ENCODE measurements around the gene OR9G1.

OR9G1 gene

DNA sequence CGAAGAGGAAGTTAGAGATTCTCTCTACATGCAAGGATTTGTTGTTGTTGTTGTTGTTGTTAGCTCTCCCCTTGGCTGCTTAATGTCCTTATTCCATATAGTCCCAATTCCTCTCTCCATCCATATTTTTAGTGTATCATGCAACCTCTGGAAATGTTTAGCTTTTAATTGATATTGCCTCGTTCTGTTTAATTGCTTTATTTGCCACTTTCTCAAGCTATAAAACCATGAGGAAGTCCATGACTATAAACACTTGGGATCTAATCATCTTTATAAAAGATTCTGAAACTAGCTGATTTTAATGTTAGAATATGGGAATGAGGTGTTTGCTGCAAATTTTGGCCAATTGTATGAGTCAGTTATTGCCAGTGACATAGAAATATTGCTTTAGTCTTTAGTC, 5.5 kb upstream of the OR9G1 start:
- Histone ChIP-seq H3K27me3 (no peaks in the 10 kb centered on the region), H3K9me3 (no peaks in the 10 kb centered on the region), H3K36me3 (no peaks in the 10 kb centered on the region), H3K4me1 (no peaks in the 10 kb centered on the region), H3K4me3 (ENCODE audit: low read depth, low read length) (no peak overlapping the region)
- no peak for DNase-seq
- TF ChIP-seq, protein P1, sequence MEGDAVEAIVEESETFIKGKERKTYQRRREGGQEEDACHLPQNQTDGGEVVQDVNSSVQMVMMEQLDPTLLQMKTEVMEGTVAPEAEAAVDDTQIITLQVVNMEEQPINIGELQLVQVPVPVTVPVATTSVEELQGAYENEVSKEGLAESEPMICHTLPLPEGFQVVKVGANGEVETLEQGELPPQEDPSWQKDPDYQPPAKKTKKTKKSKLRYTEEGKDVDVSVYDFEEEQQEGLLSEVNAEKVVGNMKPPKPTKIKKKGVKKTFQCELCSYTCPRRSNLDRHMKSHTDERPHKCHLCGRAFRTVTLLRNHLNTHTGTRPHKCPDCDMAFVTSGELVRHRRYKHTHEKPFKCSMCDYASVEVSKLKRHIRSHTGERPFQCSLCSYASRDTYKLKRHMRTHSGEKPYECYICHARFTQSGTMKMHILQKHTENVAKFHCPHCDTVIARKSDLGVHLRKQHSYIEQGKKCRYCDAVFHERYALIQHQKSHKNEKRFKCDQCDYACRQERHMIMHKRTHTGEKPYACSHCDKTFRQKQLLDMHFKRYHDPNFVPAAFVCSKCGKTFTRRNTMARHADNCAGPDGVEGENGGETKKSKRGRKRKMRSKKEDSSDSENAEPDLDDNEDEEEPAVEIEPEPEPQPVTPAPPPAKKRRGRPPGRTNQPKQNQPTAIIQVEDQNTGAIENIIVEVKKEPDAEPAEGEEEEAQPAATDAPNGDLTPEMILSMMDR (IDR thresholded peaks at IDR 0.05; ENCODE audit: low read depth, low read length) = no peak

GRCh38 chr11:56700242-56700913, 1.5 kb downstream of the OR9G1 start:
- H3K4me1 ChIP-seq = no peaks in the 10 kb centered on the region
- H3K9me3 ChIP-seq = no peaks in the 10 kb centered on the region
- no peaks in the 10 kb centered on the region for H3K36me3 ChIP-seq
- H3K27me3 ChIP-seq = no peaks in the 10 kb centered on the region
- DNase-seq = no peak
- H3K4me3 ChIP-seq (ENCODE audit: low read depth, low read length) = no peak overlapping the region
- TF ChIP-seq, protein P1 (IDR thresholded peaks at IDR 0.05; ENCODE audit: low read depth, low read length) = no peak

- Histone ChIP-seq H3K4me3 (ENCODE audit: low read depth, low read length) (no peak overlapping the region), H3K27me3 (no peaks in the 10 kb centered on the region), H3K9me3 (no peaks in the 10 kb centered on the region), H3K4me1 (no peaks in the 10 kb centered on the region), H3K36me3 (no peaks in the 10 kb centered on the region)
- TF ChIP-seq, protein P1 (IDR thresholded peaks at IDR 0.05; ENCODE audit: low read depth, low read length) = no peak
- DNase-seq = no peak
These were observed 2.1 kb downstream of the OR9G1 start for GRCh38 chr11:56700914-56701485.

DNA sequence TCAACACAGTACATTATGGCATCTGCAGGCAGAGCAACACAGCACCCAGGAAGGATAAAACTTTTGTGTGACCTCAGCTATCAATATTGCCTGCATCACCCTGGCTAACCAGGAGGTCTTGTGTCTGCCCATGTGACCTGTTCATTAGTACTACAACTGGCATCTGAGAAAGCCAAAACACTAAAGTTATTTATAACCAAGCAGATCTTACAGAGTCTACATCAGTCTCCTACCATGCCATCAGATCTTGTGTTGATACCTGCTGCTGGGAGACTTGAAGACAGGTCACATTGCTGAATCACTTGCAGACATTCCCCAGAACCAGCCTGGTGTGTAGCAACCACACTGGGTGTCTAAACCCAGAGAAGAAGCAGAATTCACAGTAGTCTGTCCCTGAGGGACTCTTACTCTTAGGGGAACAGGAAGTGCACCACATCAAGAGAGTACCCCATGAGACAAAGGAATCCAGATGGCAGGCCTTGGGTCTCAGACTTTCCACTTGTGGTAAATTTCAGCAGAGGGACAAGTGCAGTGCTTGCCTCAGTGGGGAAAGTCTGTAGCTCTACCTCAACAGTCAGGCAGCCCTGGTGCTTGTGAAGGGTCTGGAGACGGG, 7.0 kb downstream of the OR9G1 start:
- no peaks in the 10 kb centered on the region for H3K4me1 ChIP-seq
- H3K4me3 ChIP-seq (ENCODE audit: low read depth, low read length) = no peak overlapping the region
- no peaks in the 10 kb centered on the region for H3K27me3 ChIP-seq
- no peaks in the 10 kb centered on the region for H3K36me3 ChIP-seq
- TF ChIP-seq, protein P1 (IDR thresholded peaks at IDR 0.05; ENCODE audit: low read depth, low read length) = no peak
- no peaks in the 10 kb centered on the region for H3K9me3 ChIP-seq
- DNase-seq = no peak

DNA sequence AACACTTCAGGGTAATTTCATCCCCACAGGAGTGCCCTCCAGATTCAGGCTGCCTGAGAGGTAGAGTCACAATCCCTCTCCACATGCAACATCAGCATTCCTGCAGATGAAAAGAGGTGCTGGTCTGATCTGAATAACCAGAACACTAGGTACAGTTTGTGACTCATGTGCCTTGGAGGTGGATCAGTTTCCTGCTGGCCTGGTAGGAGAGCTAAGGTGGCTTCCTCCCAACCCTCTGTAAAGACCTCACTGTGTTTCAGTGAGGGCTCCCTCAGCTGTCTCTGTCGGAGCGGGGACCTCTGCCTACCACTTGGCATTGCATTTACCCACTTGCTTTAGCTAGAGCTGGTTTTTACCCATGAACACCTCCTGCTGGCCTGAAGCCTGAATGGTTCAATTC, 7.6 kb downstream of the OR9G1 start:
- no peak overlapping the region for H3K4me3 ChIP-seq (ENCODE audit: low read depth, low read length)
- TF ChIP-seq, protein P1 (IDR thresholded peaks at IDR 0.05; ENCODE audit: low read depth, low read length) = no peak
- no peaks in the 10 kb centered on the region for H3K9me3 ChIP-seq
- no peak for DNase-seq
- H3K36me3 ChIP-seq = no peaks in the 10 kb centered on the region
- H3K4me1 ChIP-seq = no peaks in the 10 kb centered on the region
- H3K27me3 ChIP-seq = no peaks in the 10 kb centered on the region

DNA sequence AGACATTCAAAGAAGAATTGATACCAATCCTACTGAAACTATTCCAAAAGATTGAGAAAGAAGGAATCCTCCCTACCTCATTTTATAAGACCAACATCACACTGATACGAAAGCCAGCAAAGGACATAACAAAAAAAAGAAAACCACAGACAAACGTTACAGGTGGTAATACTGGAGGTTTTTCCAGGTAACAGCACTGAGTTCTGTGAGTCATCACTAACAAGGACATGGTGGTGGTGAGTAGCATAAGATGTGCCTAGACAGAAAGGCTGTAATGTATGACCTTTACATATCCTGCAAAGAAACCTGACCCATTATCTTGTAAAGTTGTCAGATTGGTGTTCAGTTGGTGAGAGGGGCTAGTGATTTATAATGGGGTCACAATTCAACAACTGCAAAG, 15.3 kb downstream of the OR9G1 start:
- Histone ChIP-seq H3K4me1 (no peaks in the 10 kb centered on the region), H3K36me3 (no peaks in the 10 kb centered on the region), H3K9me3 (no peaks in the 10 kb centered on the region), H3K4me3 (ENCODE audit: low read depth, low read length) (no peak overlapping the region), H3K27me3 (no peaks in the 10 kb centered on the region)
- TF ChIP-seq, protein P1 (IDR thresholded peaks at IDR 0.05; ENCODE audit: low read depth, low read length) = no peak
- no peak for DNase-seq
